Endothelial cell (in vitro differentiated cells): ENCODE measurements around the gene SKI. TPM values are rescaled to one million over a fixed set of nuclear protein-coding genes. Genes with fewer than 3 reads are reported as not detected.
A peak's percentile ranks its signal among the peaks of the same experiment; 100 is the strongest.

Experiments
- DNase-seq: peaks from one replicate; pipeline ENCODE4 v3.0.0; 2021; ENCODE audit warnings: low spot score
- H3K27ac Mint-ChIP-seq: one replicate; pipeline ENCODE4 v1.8.0; 2021; ENCODE audit warnings: mixed read lengths, inconsistent platforms; ENCODE audit not compliant: unreplicated experiment
- H3K27me3 Mint-ChIP-seq: one replicate; pipeline ENCODE4 v1.8.0; 2021; ENCODE audit warnings: mild to moderate bottlenecking, moderate library complexity, mixed read lengths, inconsistent platforms; ENCODE audit not compliant: unreplicated experiment
- H3K36me3 Mint-ChIP-seq: one replicate; pipeline ENCODE4 v1.8.0; 2021; ENCODE audit warnings: mild to moderate bottlenecking, low read depth, mixed read lengths, inconsistent platforms; ENCODE audit not compliant: unreplicated experiment
- H3K4me1 Mint-ChIP-seq: one replicate; pipeline ENCODE4 v1.8.0; 2021; ENCODE audit warnings: mild to moderate bottlenecking, mixed read lengths, inconsistent platforms; ENCODE audit not compliant: unreplicated experiment
- H3K4me3 Mint-ChIP-seq: one replicate; pipeline ENCODE4 v1.8.0; 2021; ENCODE audit warnings: mild to moderate bottlenecking, mixed read lengths, inconsistent platforms; ENCODE audit not compliant: unreplicated experiment
- H3K9me3 Mint-ChIP-seq: one replicate; pipeline ENCODE4 v1.8.0; 2021; ENCODE audit warnings: mixed read lengths, inconsistent platforms; ENCODE audit not compliant: unreplicated experiment
- total RNA-seq: library from RNA; stranded (reverse); fragmentation: NEBNext Ultra II Directional; extraction: Animal tissue kit (Norgen Biotek cat#: 25700); gene quantifications from one replicate; pipeline ENCODE4 v1.2.1, GENCODE V29; 2021; ENCODE audit not compliant: unreplicated experiment
- TF ChIP-seq, protein P1 (sequence below): fragments of 200-600 bp; sonication (generic); IDR thresholded peaks from one replicate; pipeline ENCODE4 v1.5.0; 2021; ENCODE audit warnings: antibody characterized with exemption; ENCODE audit not compliant: unreplicated experiment

The SKI gene
- total RNA-seq, 1 donor from 2014 or later: 73.3 TPM

DNA sequence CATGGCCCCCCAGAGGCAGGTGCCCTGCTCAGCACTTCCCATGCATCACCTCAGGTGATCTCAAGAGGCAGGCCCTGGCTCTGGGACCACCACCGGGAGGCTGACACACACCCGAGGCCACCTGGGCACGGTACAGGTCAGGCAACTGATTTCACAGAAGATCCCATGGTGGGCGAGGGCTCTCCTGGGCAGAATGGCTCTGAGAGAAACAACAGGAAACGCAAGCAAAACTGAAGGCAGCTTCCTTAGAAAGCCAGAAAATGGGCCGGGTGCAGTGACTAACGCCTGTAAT, 11.4 kb upstream of the SKI start:
- Mint-ChIP-seq H3K9me3 (no peaks in the 10 kb centered on the region), H3K36me3 (no peaks in the 10 kb centered on the region), H3K4me1 (no peaks in the 10 kb centered on the region), H3K27me3 (no peaks in the 10 kb centered on the region), H3K4me3 (no peak overlapping the region), H3K27ac (no peak overlapping the region)
- TF ChIP-seq, protein P1, sequence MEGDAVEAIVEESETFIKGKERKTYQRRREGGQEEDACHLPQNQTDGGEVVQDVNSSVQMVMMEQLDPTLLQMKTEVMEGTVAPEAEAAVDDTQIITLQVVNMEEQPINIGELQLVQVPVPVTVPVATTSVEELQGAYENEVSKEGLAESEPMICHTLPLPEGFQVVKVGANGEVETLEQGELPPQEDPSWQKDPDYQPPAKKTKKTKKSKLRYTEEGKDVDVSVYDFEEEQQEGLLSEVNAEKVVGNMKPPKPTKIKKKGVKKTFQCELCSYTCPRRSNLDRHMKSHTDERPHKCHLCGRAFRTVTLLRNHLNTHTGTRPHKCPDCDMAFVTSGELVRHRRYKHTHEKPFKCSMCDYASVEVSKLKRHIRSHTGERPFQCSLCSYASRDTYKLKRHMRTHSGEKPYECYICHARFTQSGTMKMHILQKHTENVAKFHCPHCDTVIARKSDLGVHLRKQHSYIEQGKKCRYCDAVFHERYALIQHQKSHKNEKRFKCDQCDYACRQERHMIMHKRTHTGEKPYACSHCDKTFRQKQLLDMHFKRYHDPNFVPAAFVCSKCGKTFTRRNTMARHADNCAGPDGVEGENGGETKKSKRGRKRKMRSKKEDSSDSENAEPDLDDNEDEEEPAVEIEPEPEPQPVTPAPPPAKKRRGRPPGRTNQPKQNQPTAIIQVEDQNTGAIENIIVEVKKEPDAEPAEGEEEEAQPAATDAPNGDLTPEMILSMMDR: no peak
- DNase-seq: no peak

DNA sequence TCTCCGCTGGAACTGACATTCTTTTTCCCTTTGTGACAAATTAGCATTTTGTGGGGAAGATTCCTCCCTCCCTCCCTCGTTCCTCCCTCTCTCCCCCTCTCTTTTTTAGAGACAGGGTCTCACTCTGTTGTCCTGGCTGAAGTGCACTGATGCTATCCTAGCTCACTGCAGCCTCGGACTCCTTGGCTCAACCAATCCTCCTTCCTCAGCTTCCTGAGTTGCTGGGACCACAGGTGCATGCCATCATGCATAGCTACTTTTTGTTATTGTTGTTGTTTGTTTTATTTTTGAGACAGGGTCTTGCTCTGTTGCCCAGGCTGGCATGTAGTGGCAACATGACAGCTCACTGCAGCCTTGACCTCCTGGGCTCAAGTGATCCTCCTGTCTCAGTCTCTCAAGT, 6.8 kb upstream of the SKI start:
- Mint-ChIP-seq H3K4me3 (no peak overlapping the region), H3K4me1 (peaks cover 7% of the 10 kb centered on the region), H3K36me3 (peaks cover 2% of the 10 kb centered on the region), H3K9me3 (no peaks in the 10 kb centered on the region), H3K27me3 (peaks cover under 1% of the 10 kb centered on the region), H3K27ac (no peak overlapping the region)
- TF ChIP-seq, protein P1: no peak
- no peak for DNase-seq

DNA sequence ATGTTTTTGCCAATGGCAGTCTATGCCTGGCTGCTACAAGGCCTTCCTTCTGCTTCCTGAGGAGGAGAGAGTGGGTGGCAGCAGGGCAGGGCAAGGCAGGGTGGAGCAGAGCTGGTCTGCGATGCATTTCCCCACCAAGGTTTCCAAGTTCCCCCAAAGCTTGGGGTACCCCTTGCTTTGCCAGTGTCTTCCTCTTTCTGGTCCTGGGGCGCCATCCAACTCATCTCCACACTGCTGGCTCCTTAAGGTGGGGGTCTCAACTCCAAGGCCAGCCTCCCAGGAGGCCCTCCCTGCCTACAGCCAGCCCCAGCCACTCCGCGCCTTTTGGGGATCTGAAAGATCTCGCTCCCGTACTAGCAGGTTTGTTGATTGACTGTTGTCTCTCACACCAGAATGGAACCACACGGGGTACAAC, 3.9 kb upstream of the SKI start:
- Mint-ChIP-seq H3K9me3 (no peaks in the 10 kb centered on the region), H3K36me3 (peaks cover 4% of the 10 kb centered on the region), H3K27me3 (peaks cover 5% of the 10 kb centered on the region), H3K27ac (no peak overlapping the region), H3K4me3 (no peak overlapping the region), H3K4me1 (peaks cover 11% of the 10 kb centered on the region)
- TF ChIP-seq, protein P1: no peak
- no peak for DNase-seq

DNA sequence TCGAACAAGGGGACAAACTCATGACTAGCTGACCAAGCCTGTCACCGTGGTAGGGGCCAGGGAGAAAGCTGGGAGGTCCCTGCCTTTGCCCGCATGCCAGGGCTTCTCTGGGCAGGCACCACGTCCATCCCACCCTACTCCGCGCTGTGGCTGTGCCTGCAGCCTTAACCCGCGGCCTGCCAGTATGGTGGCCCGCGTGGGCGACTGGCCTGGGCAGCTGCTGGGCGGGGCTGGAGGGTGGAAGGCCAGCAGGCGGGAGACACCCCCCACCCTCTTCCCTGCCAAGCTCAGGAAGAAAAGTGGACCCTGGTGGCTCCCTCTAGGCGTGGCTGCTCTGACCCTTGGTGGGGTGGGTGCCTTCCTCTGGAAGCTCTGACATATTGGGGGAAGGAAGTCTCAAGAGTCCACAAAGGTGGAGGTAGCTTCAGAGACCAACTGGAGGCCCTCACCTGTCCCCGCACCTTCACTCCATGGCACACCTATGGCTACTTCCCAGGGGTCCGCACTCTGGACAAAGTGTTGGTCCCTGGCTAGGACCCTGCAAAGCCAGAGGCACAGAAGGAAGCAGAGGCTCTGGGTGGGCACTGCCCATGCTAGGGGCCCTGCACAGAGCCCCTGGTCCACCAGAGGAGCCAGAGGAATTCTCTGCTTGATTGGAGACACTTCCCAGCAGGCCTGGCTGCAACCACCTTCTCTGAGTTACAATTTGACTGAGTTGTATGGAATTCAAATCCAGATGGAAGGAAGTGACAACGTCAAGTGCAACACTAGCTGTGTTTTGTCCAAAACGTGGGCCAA, 3.3 kb upstream of the SKI start:
- H3K27ac Mint-ChIP-seq: no peak overlapping the region
- H3K4me3 Mint-ChIP-seq: no peak overlapping the region
- H3K27me3 Mint-ChIP-seq: peaks cover 9% of the 10 kb centered on the region
- peaks cover 4% of the 10 kb centered on the region for H3K36me3 Mint-ChIP-seq
- peaks cover 11% of the 10 kb centered on the region for H3K4me1 Mint-ChIP-seq
- TF ChIP-seq, protein P1: no peak
- H3K9me3 Mint-ChIP-seq: no peaks in the 10 kb centered on the region
- DNase-seq: no peak

DNA sequence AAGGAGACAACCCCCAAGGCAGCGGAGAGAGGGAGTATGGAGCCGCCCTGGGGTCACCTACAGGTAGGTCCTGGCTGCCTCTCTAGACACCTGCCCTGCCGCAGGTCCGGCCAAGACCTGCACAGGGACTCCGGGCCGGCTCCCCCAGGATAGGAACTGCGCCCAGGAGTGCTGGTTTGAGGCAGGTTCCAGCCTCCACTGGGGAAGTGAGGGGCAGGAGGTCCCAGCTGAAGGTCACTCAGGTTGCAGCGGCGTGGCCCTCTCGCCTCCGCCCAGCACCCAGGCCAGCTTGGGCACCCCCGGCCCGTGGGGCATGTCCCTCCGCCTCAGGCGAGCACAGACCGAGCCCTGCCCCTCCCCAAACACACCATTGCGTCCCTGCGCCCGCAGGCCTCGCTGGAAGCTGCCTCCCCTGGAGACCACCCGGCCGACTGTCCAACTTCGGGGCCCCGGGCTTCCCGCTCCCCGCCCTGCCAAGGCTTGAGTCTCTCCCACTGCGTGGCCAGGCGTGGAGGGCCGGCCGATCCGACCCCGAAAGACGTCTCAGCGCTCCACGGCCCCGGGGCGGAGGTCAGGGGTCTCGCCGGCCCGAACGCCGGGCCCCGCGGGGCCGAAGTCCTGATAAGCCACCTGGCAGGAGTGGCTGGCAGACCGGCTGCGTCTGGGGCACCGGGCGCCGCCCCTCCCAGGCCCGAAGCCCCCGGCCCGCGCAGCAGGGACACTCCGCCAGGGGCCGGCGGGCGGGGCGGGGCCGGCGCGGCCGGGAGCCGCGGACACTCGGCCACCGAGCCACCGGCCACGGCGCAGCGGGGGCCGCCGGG, 1.4 kb upstream of the SKI start:
- Mint-ChIP-seq H3K36me3 (peaks cover 10% of the 10 kb centered on the region), H3K27me3 (peaks cover 15% of the 10 kb centered on the region), H3K4me1 (peaks cover 24% of the 10 kb centered on the region), H3K27ac (peak overlapping the region; percentile 96), H3K9me3 (no peaks in the 10 kb centered on the region), H3K4me3 (peak overlapping the region; percentile 93)
- DNase-seq: no peak
- TF ChIP-seq, protein P1: no peak
